Hepatic stellate cell (primary cell): ENCODE results near the gene LRP5.
"Not testable (repeated sequence)": the region's sequence is repeated elsewhere in the genome, so short reads cannot be mapped to it uniquely, and the experiment has no call there.

ENCODE experiments used
- DNase-seq: peaks from one replicate; pipeline ENCODE4 v3.0.0; 2011; ENCODE audit warnings: low spot score

The LRP5 gene

DNA sequence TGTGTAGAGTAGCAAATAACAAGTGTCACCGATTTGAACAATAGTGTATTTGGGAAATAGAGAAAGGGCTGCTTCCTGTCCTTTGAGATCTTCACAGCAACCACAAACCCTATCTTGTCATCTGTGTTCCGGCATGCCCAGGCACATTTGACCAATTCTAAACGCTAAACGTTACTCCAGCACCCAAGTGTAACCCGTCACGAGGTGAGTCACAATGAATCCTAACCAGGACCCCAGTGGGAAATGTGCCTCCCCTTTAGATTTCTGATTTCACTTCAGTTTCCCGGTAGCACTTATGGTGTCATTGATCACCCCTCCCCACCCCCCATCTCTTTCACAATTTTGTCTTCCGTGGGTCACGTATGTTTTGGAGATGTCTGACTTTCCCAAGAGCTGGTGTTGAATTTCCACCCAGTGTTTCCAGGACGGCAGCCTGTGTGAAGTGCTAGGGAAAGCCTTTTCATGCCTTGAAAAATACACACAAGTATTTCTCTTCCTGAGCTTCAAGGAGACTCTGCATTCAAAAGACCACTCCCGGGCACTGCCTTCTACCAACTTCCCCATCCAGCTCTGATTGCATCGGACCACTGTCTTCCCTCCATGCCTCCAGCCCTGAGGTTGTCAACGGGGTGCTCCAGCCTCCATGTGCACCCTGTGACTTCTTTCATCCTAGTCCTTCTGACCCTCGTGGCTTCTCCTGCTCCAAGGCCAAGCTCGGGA lies 30.1 kb upstream of the LRP5 start:
- DNase-seq: no peak

DNA sequence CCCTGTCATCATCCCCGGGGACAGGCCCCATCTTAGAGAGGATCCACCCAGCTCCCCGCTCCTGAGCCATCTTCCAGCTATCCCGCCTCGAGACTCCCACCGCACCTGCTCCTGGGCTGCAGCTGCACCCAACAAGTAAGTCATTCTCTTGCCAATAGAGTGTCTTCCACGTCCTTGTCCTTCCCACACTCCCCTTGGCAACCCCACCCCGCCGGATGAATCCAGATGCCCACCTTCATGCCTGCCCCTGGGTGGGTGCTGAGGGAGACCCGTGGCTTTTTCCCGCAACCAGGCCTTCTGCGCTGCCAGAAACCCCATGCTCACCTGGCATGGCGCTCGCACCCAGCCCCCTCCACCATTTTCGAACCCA lies 29.5 kb upstream of the LRP5 start:
- DNase-seq: no peak

DNA sequence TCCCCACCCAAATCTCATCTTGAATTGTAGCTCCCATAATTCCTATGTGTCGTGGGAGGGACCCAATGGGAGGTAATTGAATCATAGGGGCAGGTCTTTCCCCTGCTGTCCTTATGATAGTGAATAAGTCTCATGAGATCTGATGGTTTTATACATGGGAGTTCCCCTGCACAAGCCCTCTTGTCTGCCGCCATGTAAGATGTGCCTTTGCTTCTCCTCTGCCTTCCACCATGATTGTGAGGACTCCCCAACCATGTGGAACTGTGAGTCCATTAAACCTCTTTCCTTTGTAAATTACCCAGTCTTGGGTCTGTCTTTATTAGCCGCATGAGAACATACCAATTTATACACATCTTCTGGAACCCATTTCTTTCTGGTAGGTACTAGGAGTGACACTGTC lies 27.8 kb upstream of the LRP5 start:
- DNase-seq: not testable (repeated sequence)

DNA sequence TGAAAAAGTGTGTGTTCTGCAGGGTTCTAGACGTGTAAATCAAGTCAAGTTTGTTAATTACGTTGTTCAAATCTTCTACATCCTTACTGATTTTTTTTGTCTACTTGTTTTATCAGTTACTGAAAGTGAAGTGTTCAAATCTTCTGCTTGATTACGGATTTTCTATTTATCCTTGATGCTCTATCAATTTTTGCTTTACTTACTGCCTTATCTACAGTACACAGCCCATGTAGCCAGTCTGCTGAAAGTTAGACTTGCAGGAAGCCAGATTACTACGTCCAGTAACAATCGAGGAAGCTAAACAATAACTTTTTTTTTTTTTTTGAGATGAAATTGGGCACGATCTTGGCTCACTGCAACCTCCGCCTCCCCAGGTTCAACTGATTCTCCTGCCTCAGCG lies 25.0 kb upstream of the LRP5 start:
- DNase-seq: no peak

DNA sequence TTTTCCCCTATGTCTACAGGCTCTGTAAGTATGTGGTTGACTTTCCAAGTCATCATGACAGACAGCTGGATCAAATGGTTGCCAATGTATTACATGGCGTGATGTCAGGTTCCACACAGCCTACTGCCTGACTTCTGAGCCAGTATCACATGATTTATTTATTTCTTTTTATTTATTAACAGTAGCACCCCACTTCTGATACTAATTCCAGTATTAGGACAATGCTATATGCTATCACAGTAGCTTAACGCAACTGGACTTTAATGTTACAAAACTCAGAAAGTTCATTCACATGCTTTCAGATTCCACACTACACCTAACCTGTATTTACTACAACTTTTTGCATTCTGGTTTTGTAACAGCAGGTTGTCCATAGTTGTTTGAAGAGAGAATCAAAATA lies 22.9 kb upstream of the LRP5 start:
- DNase-seq: no peak

DNA sequence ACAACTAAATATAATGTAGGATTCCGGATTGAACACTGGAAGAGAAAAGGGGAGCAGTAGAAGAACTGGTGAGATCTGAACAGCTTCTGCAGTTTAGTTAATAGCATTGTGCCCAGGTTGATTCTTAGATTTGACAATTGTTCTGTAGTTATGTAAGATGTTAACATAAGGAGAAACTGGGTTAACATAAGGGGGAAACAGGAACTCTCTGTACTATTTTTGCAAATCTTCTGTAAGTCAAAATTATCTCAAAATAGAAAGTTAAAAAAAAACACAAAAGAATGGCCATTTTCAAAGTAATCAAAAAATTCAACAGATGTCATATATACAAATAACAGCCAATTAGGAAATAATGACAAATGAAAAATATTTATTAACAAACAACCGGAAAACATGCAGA lies 18.7 kb upstream of the LRP5 start:
- DNase-seq: no peak

DNA sequence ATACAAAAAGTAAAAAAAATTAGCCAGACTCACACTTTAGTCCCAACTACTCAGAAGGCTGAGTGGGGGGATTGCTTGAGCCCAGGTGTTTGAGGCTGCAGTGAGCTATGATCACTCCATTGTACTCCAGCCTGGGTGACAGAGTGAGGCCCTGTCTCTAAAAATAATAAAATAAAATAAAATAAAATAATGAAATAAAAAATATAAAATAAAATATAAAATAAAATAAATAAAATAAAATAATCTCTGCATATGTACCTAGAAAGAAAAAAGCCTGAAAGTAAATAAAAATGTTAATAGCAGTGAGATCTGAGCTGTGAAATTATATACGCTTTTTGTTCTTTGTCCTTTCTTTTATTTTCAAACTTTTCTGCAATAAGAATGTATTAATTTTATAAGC lies 17.1 kb upstream of the LRP5 start:
- no peak for DNase-seq

DNA sequence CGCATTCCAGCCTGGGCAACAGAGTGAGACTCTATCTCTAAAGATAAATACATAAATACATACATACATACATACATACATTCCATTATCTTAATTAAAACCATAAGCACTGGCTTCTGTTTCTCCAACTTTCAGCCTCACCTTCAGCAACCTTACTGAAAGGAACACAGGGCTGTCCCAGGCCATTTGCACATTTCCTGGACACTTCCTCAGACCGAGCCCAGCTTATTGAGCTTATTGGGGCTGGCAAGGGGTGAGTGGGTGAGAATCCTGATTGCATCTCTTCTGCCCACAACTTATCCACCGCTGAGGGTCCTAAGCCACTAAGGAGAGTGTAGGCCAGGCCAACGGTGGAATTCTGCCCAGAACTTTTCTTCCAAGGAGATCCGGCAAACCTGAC lies 16.5 kb upstream of the LRP5 start:
- no peak for DNase-seq

DNA sequence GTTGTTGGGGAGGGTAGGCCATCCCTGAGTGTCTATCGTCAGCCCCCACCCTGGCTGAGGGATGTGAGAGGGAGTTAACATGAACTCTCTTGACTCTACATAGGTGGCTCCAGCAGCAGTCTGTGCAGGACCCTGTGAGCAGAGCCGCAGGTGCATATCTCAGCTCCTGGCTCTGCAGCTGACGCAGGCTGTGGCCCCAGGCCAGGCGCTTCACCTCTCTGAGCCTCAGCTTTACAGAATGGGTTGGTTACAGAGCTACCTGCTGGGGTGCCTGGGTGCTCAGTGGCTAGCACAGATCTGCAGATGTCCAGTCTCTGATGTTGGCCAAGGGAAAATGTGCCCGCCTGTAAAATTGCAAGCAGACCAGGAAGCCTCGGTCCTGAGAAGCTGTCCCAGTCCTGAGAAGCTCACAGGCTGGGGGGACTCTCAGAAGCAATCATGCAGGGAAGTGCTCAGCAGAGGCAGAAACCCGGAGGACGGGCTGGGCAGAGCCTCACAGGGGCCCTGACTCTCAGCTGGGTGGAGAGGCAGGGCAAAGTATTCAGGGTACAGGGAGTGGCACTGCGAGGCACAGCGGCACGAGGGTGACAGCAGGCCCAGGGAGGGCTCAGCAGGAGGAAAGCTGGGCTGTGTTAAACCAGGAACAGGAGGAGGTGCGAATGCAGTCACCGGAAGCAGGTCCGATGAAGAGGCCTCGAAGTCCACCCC lies 15.9 kb upstream of the LRP5 start:
- no peak for DNase-seq

DNA sequence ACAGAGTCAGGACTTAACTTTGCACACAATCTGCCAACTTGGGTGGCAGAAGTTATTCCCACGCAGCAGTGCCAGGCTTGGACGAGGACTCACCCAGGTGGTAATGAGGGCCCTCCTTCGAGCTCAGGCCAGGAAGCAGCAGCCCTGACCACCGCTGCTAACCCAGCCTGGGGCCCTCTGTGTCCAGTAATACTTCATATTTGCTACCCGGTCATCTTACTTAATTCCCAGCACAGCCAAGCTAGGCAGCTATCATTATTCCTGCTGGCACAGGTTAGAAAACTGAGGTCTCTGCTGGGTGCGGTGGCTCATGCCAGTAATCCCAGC lies 15.4 kb upstream of the LRP5 start:
- no peak for DNase-seq

DNA sequence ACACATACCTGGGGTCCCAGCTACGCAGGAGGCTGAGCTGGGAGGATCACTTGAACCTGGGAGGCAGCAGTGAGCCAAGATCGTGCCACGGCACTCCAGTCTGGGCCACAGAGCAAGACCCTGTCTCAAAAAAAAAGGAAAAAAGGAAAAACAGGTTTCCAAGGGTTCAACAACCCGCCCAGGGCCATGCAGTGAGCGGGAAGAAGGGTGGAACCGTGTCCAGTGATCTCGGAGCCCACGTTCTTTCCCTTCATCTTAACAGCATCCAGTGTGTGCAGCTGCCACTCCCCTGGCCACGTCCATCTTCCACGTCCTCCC lies 14.9 kb upstream of the LRP5 start:
- no peak for DNase-seq

DNA sequence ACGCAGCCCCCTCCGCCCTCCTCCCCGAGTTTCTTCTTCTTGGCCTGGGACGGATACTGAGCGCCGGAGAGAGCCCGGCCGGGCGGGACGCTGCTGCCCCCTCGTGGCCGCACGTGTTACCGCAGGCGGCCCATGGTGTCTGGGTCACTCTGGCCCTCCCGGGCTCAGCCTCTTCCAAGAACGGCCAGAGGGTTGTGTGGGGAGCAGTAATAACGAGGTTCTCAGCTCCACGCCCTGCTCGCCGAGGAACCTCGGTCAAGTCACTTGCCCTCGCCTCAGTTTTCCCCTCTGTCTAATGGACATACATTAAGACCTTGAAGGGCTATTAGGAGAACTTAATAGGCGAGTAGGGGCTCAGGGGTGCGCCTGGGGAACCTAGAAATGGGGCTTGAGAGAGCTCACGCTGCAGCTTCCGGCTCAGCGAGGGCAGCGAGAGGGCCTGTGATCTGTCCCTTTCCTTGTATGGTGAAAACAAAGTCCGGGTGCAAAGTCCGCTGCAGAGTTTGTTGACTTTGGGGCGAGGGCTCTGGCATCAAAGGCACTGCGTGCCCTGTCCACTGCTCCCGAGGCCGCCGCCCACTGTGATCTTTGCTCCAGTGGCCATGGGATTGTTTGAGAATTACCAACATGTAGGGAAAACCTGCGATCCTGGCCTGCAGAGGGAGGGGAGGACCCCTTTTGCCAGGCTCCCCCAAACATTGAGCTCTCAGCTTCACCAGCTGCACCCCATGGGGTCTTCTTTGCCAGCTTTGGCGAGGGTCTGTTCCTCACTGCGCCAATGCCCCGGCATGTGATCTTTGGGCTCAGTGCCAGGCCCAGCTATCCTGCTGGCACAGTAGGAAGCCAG lies 14.4 kb upstream of the LRP5 start:
- peak; percentile 88 for DNase-seq

DNA sequence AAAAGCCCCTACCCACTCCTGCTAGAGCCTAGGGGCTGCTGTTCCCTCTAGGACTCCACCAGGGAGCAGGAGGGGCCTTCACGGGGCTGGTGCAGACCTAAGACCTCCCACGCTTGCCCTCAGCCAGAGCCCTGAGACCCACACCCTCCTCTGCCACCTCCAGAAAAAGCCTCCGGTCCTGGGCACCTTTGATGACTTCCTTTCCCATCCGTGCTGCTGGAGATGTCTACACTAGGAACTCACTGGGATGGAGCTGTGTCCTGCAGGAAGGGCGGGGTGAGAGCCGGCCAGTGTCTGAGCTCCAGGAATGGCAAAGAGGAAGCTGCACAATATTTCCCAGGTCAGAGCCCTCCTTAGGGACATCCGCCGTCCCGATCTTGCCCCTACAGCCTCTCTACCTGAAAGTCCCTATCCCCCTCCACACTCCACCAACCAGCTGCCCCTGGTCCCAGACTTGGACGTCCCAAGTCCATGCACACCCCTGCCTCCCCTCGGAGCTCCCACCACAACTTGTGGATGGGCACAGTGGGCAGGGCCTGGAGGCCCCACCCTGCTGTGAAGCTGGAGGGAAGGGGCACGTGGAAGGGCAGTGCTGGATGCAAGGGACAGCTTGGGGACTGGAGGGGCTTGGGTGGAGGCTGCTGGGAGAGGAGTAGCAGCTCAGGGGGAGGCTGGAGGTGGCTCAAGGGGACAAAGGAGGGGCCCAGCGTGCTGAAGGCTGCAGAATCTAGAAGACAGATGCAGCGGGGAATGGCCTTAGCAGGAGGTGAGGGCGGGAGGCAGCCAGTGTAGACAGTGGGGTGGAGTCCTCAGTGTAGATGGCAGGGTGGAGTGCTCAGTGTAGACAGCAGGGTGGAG lies 13.5 kb upstream of the LRP5 start:
- DNase-seq: no peak

DNA sequence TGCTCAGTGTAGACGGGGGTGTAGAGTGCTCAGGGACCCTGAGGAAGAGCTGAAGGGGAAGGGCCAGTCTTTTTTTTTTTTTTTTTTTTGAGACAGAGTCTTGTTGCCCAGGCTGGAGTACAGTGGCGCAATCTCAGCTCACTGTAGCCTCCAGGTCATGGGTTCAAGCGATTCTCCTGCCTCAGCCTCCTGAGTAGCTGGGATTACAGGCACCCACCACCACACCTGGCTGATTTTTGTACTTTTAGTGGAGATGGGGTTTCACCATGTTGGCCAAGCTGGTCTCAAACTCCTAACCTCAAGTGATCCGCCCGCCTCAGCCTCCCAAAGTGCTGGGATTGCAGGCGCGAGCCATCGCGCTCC lies 12.9 kb upstream of the LRP5 start:
- not testable (repeated sequence) for DNase-seq

DNA sequence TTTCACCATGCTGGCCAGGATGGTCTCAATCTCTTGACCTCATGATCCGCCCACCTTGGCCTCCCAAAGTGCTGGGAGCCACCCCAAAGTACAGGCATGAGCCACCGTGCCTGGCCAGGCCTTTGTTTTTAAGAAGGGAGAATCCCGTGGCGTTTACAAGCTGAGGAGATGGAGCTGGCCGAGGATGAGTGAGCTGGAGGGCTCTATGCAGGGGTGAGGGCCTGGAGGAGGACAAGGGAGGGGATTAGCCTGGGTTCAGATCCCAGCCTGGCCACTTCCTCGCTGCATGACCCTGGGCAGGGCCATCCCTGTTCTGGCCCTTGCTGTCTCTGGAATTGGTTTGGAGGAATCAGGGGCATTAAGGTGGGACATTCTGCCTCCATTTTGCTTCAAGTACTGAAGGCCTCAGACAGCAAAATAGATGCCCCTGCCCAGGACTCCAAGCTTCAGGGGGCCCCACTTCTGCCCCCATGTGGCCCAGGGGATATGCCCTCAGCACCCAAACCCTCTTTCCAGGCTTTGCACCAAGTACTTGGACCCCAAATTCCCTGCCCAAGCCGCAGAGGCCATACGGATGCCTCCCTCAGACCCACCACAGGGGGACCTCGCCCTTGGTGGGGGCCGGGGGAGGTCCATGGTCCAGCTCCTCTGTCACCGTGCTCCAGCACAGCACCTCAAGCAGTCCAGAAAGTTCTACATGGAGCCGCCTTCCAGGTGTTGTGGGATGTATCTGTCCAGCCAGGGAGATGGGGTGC lies 12.1 kb upstream of the LRP5 start:
- no peak for DNase-seq

DNA sequence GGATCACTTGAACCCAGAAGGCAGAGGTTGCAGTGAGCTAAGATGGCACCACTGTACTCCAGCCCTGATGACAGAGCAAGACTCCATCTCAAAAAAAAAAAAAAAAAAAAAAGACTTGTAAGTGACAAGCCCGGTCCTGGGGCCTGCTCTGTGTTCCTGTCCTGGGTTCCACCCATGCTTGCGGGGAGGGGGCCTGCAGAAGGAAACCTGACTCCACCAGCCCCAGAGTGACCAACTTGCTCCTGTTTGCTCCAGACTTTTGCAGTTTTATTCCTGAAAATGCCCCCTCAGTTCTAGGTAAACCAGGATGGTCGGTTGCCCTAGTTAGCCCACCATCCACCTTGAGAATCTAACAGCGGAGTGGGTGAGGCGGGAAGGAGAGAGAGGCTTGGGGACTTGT lies 10.1 kb upstream of the LRP5 start:
- no peak for DNase-seq

DNA sequence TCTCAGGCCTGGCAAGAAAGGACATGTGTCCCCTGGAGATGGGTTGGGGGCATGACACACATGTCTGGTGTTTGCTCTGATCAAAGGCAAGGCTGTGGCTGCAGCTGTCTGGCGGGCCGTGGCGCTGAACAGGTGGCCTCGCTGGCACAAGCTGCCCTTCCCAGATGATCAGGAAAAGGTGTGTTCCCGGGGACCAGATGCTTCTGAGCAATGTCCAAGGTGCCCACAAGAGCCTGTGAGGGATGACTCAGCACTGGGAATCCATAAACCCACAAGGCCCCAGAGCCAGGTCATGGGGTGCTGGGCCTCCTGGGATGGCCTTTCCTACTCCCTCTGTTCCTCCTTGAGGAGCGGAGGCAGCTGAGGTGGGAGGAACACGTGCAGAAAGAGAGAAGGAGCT lies 9.7 kb upstream of the LRP5 start:
- no peak for DNase-seq

DNA sequence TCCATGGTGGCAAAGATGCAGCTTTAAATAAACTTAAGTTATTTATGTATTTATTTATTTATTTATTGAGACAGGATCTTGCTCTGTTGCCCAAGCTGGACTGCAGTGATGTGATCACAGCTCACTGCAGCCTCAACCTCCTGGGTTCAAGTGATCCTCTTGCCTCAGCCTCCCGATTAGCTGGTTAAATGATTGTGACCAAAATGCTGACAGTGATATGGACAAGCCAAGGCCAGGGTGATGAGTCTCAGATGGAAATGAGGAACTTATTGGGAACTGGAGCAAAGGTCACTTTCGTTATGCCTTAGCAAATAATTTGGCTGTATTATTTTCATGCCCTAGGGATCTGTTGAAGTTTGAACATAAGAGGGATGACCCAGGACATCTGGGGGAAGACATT lies 9.3 kb upstream of the LRP5 start:
- DNase-seq: no peak

DNA sequence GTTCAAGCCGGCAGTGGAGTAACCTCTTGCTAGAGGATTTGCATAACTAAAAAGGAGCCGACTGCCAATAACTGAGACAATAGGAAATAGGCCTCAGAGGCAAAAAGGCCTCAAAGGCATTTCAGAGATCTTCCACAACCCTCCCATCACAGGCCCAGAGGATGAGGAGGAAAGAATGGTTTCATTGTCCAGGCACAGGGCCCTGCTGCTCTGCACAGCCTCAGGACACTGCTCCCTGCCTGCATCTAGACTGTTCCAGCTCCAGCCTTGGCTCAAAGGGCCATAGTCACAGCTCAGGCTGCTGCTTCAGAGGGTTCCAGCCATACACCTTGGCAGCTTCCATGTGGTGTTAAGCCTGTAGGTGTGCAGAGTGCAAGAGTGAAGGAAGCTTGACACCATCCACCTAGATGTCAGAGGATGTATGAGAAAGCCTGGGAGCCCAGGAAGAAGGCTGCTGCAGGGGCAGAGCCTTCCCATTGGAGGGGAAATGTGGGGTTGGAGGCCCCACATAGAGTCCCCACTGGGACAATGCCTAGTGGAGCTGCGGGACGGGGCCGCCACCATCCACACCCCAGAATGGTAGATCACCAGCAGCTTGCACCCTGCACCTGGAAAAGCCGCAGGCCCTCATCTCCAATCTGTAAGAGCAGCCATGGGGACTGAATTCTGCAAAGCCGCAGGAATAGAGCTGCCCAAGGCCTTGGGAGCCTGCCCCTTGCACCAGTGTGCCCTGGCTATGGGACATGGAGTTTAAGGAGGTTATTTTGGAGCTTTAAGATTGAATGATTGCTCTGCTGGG lies 8.2 kb upstream of the LRP5 start:
- no peak for DNase-seq

DNA sequence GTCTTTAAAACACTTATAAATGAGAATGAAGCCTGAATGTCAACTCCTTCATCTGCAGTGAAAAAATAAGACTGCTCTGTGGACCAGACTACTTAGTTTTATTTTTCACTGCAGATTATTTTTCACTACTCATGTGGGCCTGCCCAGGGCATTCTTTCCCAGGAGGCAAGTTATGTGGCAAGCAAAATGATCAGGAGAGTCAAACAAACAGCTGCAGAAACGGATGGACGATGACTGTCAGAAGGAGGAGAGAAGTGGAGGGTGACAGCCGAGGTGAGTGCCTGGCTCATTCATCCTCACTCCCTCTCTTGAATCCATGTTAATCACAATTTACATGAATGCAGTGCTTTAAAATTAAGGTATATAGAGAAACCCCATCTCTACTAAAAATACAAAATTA lies 5.8 kb upstream of the LRP5 start:
- DNase-seq: no peak

DNA sequence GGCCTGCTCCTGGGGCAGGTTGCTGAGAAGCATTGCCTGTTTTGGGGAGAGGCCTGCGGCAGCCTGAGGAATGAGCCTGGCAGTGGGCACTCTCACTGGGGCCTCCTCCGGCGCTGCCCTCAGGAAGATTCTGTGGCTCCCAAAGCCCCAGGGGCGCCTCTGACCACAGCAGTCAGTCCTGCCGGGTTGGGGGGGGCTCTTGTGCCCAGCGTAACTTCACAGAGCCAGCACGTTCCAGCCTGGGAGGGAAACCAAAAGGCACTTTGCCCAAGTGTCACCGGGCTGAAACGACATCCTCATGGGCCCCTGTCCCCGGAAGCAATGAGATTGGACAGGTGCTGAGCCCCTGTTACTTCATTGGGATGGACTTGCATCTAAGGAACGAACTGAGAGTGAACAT lies 4.3 kb upstream of the LRP5 start:
- DNase-seq: no peak
